A673 (cell line): ENCODE results near the gene TPPP. TPM values are rescaled to one million over a fixed set of nuclear protein-coding genes. Genes with fewer than 3 reads are reported as not detected.

Experiments
- BruUV-seq: library from RNA; stranded (reverse); fragments of 400-500 nt; replicated peaks from 2 replicates; lab custom pipeline; 2021; lab: Mats Ljungman, UMichigan
- CTCF ChIA-PET: fragments of 300-600 bp; sonication (Branson Sonifier 250); formaldehyde crosslinking; loops from one replicate; lab custom pipeline; 2022; ENCODE audit warnings: antibody characterized with exemption; lab: Charles Lee
- POLR2A ChIA-PET: fragments of 300-600 bp; sonication (Branson Sonifier 250); formaldehyde crosslinking; loops from one replicate; lab custom pipeline; 2022; ENCODE audit warnings: antibody characterized with exemption; ENCODE audit not compliant: low non-redundant PET; lab: Charles Lee
- DNase-seq: peaks from one replicate; pipeline ENCODE4 v3.0.0-alpha.2; 2015; ENCODE audit warnings: low spot score
- H3K27ac ChIP-seq: fragments of 200-600 bp; sonication (generic); 2 replicates; pipeline ENCODE4 v1.5.1; 2016; ENCODE audit warnings: mixed run types, low read depth, mild to moderate bottlenecking, mixed read lengths, antibody characterized with exemption, low read length; ENCODE audit not compliant: poor library complexity, severe bottlenecking
- H3K27me3 ChIP-seq: fragments of 200-600 bp; sonication (generic); replicated peaks from 2 replicates; pipeline ENCODE4 v1.6.1; 2017; ENCODE audit warnings: mixed run types, low read depth, mild to moderate bottlenecking, mixed read lengths, antibody characterized with exemption, low read length; ENCODE audit not compliant: insufficient read depth, poor library complexity
- H3K36me3 ChIP-seq: fragments of 200-600 bp; sonication (generic); 2 replicates; pipeline ENCODE4 v1.6.1; 2016; ENCODE audit warnings: mixed run types, mild to moderate bottlenecking, mixed read lengths, antibody characterized with exemption, low read length; ENCODE audit not compliant: insufficient read depth, poor library complexity, severe bottlenecking
- H3K4me1 ChIP-seq: fragments of 200-600 bp; sonication (generic); 2 replicates; pipeline ENCODE4 v1.6.1; 2017; ENCODE audit warnings: mixed run types, mild to moderate bottlenecking, mixed read lengths, antibody characterized with exemption, low read length; ENCODE audit not compliant: insufficient read depth, poor library complexity, severe bottlenecking
- H3K4me3 ChIP-seq: fragments of 200-600 bp; sonication (generic); 2 replicates; pipeline ENCODE4 v1.5.1; 2016; ENCODE audit warnings: low read depth, mixed run types, mild to moderate bottlenecking, mixed read lengths, low read length; ENCODE audit not compliant: poor library complexity, severe bottlenecking
- H3K9me3 ChIP-seq: fragments of 200-600 bp; sonication (generic); 2 replicates; pipeline ENCODE4 v1.6.1; 2016; ENCODE audit warnings: mixed run types, low read depth, mild to moderate bottlenecking, mixed read lengths, antibody characterized with exemption, low read length; ENCODE audit not compliant: poor library complexity, severe bottlenecking
- CTCF ChIP-seq: fragments of 300-800, 200-600 bp; sonication (generic); conservative IDR thresholded peaks from 2 replicates; pipeline ENCODE4 v1.5.1; 2017; ENCODE audit warnings: low read depth, mild to moderate bottlenecking, antibody characterized with exemption, low read length, moderate library complexity, mixed read lengths
- EZH2 ChIP-seq: fragments of 200-600 bp; sonication (generic); IDR thresholded peaks from 2 replicates; pipeline ENCODE4 v1.6.1; 2017; ENCODE audit warnings: borderline replicate concordance, low read depth, mild to moderate bottlenecking, mixed read lengths, antibody characterized with exemption, low read length; ENCODE audit not compliant: poor library complexity, severe bottlenecking
- intact Hi-C: fragments of 100-400 bp; cut with micrococcal nuclease; formaldehyde crosslinking; loops from one replicate; pipeline ENCODE4 v1.10.0; 2022; ENCODE audit not compliant: unreplicated experiment
- total RNA-seq: library from RNA; stranded (reverse); gene quantifications from 2 replicates; pipeline ENCODE4 v1.2.3, GENCODE V29; 2021

TPPP gene
- total RNA-seq, 1 experiment from 2014 or later = 0.19 TPM

GRCh38 chr5:652773-653350 lies 40.3 kb downstream of the TPPP start:
- ChIA-PET CTCF (no interaction called here), POLR2A (no interaction called here)
- no peaks in the 10 kb centered on the region for H3K9me3 ChIP-seq
- no peak overlapping the region for H3K4me3 ChIP-seq
- BruUV-seq = no TSS peak
- no peaks in the 10 kb centered on the region for H3K4me1 ChIP-seq
- H3K27ac ChIP-seq = no peak overlapping the region
- DNase-seq = no peak
- TF ChIP-seq EZH2 (no peak), CTCF (no peak)
- peaks cover 31% of the 10 kb centered on the region for H3K36me3 ChIP-seq
- intact Hi-C loops = no loop called here
- no peaks in the 10 kb centered on the region for H3K27me3 ChIP-seq

DNA sequence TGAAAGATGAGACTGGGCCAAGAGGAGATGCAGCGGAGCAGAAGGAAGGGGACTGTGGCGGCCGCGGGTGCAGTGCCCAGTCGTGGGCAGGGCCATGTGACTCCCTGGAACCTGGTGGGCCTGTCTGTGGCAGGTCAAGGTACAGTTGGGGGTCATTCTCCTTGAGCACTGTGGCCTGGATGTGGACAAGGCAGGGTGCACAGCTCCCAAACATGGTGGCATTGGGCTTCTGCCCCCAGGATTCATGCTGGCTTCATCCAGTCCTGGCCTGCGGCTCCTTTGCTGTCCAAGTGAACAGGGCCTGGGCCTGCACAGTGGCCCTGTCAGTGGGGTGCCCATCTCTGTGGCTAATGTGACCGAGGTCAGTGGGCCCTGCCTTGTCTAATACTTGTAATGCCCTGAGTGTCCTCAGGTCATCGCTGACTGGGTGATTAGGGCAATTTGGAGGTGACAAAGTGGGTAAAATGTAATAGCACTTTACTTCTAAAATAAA lies 41.1 kb downstream of the TPPP start:
- ChIA-PET POLR2A (no interaction called here), CTCF (no interaction called here)
- Histone ChIP-seq H3K27ac (no peak overlapping the region), H3K9me3 (no peaks in the 10 kb centered on the region), H3K4me1 (no peaks in the 10 kb centered on the region), H3K27me3 (no peaks in the 10 kb centered on the region), H3K4me3 (no peak overlapping the region), H3K36me3 (peaks cover 32% of the 10 kb centered on the region)
- no TSS peak for BruUV-seq
- TF ChIP-seq CTCF (no peak), EZH2 (no peak)
- intact Hi-C loops = no loop called here
- DNase-seq = no peak

- CTCF ChIA-PET = no interaction called here
- peaks cover 38% of the 10 kb centered on the region for H3K36me3 ChIP-seq
- no peaks in the 10 kb centered on the region for H3K4me1 ChIP-seq
- H3K27ac ChIP-seq = no peak overlapping the region
- no peak for DNase-seq
- H3K9me3 ChIP-seq = no peaks in the 10 kb centered on the region
- intact Hi-C loops = no loop called here
- TF ChIP-seq CTCF (no peak), EZH2 (no peak)
- POLR2A ChIA-PET = no interaction called here
- H3K27me3 ChIP-seq = no peaks in the 10 kb centered on the region
- H3K4me3 ChIP-seq = no peak overlapping the region
- BruUV-seq = no TSS peak
These were observed 41.7 kb downstream of the TPPP start for GRCh38 chr5:651296-652022.
